ENCODE data around the gene PLTP. TPM values are rescaled to one million over a fixed set of nuclear protein-coding genes. Genes with fewer than 3 reads are reported as not detected.
A peak's percentile ranks its signal among the peaks of the same experiment; 100 is the strongest.

PLTP gene
- total and polyA plus RNA-seq, 2 of the 13 experiments (the other 11 are each of a cell fraction or from before 2014, with no cell fraction given), result 16.9 to 28.6 TPM

DNA sequence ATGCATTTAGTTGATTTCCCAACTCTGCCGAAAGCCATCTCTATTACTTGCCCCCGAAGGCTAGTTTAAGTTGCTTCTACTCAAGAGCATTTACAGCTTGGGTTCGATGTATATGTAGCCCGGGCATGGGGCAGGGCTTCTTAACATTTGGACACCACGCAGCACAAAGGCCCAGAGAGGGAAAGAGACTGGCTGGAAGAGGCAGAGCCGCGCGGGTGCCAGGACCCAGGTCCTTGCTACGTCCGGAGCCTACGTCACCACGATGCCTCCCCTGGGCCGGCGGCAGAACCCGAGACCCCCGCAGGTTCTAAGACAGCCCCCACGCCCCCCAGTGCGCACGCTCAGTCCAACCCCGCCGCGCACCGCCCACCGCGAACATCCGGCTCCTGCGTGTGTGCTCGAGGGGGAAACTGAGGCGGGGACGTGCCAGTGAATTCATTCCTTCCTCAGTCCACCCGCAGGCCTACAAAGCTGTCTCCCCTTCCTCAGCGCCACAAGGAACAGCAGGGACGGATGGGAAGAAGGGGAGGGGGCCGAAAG is 22.2 kb upstream of the PLTP start (continued):
- TF ChIP-seq ZNF292 (CRISPR knock-in tag; IDR thresholded peaks at IDR 0.05; ENCODE audit: borderline replicate concordance, low read depth) (0 out of 2 replicates have a peak, but pooled peaks have one; percentile 19), GATA4 (IDR thresholded peaks at IDR 0.05; ENCODE audit: borderline replicate concordance, low read depth) (no peak), SMAD1 (CRISPR knock-in tag; IDR thresholded peaks at IDR 0.05; ENCODE audit: borderline replicate concordance, low read depth) (no peak), ZNF274 (CRISPR knock-in tag; IDR thresholded peaks at IDR 0.05) (no peak; the same call in 1 of the 2 replicates), HMG20B (CRISPR knock-in tag; conservative IDR thresholded peaks at IDR 0.05) (no peak; the same call in 1 of the 2 replicates), CHD4 (IDR thresholded peaks at IDR 0.05; ENCODE audit: borderline replicate concordance, low read length) (peak; percentile 67; the same call in 1 of the 2 replicates), SMAD3 (CRISPR knock-in tag; IDR thresholded peaks at IDR 0.05) (no peak), YY1 (IDR thresholded peaks at IDR 0.05; ENCODE audit: insufficient read depth, insufficient replicate concordance, low read depth, low read length) (no peak), PLRG1 (conservative IDR thresholded peaks at IDR 0.05) (no peak), SRF (IDR thresholded peaks at IDR 0.05; ENCODE audit: low read depth, low read length) (no peak), ZNF256 (CRISPR knock-in tag; conservative IDR thresholded peaks at IDR 0.05) (no peak), PCBP2 (optimal IDR thresholded peaks at IDR 0.05; ENCODE audit: low read depth, low read length, poor library complexity, severe bottlenecking) (no peak), SNRNP70 (IDR thresholded peaks at IDR 0.05; ENCODE audit: low read depth, low read length) (no peak), SAP130 (CRISPR knock-in tag; IDR thresholded peaks at IDR 0.05; ENCODE audit: low read depth) (no peak), ZFX (CRISPR knock-in tag; IDR thresholded peaks at IDR 0.05; ENCODE audit: low read depth) (no peak), NCOA5 (CRISPR knock-in tag; IDR thresholded peaks at IDR 0.05) (no peak), ZMYM4 (CRISPR knock-in tag; IDR thresholded peaks at IDR 0.05) (no peak; the same call in 1 of the 2 replicates), SOX13 (IDR thresholded peaks at IDR 0.05) (no peak), SOX13 (CRISPR knock-in tag; conservative IDR thresholded peaks at IDR 0.05 in 1 of 2, IDR thresholded peaks at IDR 0.05 in 1 of 2) (no peak)
- TF ChIP-seq, protein P1, sequence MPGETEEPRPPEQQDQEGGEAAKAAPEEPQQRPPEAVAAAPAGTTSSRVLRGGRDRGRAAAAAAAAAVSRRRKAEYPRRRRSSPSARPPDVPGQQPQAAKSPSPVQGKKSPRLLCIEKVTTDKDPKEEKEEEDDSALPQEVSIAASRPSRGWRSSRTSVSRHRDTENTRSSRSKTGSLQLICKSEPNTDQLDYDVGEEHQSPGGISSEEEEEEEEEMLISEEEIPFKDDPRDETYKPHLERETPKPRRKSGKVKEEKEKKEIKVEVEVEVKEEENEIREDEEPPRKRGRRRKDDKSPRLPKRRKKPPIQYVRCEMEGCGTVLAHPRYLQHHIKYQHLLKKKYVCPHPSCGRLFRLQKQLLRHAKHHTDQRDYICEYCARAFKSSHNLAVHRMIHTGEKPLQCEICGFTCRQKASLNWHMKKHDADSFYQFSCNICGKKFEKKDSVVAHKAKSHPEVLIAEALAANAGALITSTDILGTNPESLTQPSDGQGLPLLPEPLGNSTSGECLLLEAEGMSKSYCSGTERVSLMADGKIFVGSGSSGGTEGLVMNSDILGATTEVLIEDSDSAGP (CRISPR knock-in tag; IDR thresholded peaks at IDR 0.05; ENCODE audit: borderline replicate concordance), result peak; percentile 94
- TF ChIP-seq, protein P2, sequence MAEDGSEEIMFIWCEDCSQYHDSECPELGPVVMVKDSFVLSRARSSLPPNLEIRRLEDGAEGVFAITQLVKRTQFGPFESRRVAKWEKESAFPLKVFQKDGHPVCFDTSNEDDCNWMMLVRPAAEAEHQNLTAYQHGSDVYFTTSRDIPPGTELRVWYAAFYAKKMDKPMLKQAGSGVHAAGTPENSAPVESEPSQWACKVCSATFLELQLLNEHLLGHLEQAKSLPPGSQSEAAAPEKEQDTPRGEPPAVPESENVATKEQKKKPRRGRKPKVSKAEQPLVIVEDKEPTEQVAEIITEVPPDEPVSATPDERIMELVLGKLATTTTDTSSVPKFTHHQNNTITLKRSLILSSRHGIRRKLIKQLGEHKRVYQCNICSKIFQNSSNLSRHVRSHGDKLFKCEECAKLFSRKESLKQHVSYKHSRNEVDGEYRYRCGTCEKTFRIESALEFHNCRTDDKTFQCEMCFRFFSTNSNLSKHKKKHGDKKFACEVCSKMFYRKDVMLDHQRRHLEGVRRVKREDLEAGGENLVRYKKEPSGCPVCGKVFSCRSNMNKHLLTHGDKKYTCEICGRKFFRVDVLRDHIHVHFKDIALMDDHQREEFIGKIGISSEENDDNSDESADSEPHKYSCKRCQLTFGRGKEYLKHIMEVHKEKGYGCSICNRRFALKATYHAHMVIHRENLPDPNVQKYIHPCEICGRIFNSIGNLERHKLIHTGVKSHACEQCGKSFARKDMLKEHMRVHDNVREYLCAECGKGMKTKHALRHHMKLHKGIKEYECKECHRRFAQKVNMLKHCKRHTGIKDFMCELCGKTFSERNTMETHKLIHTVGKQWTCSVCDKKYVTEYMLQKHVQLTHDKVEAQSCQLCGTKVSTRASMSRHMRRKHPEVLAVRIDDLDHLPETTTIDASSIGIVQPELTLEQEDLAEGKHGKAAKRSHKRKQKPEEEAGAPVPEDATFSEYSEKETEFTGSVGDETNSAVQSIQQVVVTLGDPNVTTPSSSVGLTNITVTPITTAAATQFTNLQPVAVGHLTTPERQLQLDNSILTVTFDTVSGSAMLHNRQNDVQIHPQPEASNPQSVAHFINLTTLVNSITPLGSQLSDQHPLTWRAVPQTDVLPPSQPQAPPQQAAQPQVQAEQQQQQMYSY (CRISPR knock-in tag; IDR thresholded peaks at IDR 0.05), result no peak
- TF ChIP-seq, protein P3, sequence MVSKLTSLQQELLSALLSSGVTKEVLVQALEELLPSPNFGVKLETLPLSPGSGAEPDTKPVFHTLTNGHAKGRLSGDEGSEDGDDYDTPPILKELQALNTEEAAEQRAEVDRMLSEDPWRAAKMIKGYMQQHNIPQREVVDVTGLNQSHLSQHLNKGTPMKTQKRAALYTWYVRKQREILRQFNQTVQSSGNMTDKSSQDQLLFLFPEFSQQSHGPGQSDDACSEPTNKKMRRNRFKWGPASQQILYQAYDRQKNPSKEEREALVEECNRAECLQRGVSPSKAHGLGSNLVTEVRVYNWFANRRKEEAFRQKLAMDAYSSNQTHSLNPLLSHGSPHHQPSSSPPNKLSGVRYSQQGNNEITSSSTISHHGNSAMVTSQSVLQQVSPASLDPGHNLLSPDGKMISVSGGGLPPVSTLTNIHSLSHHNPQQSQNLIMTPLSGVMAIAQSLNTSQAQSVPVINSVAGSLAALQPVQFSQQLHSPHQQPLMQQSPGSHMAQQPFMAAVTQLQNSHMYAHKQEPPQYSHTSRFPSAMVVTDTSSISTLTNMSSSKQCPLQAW (CRISPR knock-in tag; IDR thresholded peaks at IDR 0.05), result 0 out of 2 replicates have a peak, but pooled peaks have one; percentile 93
- TF ChIP-seq, protein P4, sequence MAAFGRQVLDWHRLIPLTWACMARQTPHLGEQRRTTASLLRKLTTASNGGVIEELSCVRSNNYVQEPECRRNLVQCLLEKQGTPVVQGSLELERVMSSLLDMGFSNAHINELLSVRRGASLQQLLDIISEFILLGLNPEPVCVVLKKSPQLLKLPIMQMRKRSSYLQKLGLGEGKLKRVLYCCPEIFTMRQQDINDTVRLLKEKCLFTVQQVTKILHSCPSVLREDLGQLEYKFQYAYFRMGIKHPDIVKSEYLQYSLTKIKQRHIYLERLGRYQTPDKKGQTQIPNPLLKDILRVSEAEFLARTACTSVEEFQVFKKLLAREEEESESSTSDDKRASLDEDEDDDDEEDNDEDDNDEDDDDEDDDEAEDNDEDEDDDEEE (CRISPR knock-in tag; IDR thresholded peaks at IDR 0.05), result no peak

Measured in HepG2 (cell line).